ENCODE data around the gene POLD2.

The POLD2 gene

GRCh38 chr7:44124822-44125202, 1.5 kb upstream of the POLD2 start:
- Histone ChIP-seq H3K36me3 (peaks cover 24% of the 10 kb centered on the region), H3K9ac (no peak overlapping the region), H3K4me1 (peaks cover 87% of the 10 kb centered on the region), H3K27me3 (no peaks in the 10 kb centered on the region), H3K4me2 (peak overlapping the region; percentile 97; the same call in 1 of the 2 replicates), H4K20me1 (peaks cover 5% of the 10 kb centered on the region; the same call in 1 of the 2 replicates), H3K9me3 (no peaks in the 10 kb centered on the region), H3K4me3 (no peak overlapping the region), H3K27ac (no peak overlapping the region)
- TF ChIP-seq Cebpa-rat (IDR thresholded peaks at IDR 0.05) = no peak

GRCh38 chr7:44122529-44122928, 819 bp downstream of the POLD2 start:
- Histone ChIP-seq H3K27me3 (no peaks in the 10 kb centered on the region), H3K36me3 (peaks cover 45% of the 10 kb centered on the region), H3K9me3 (no peaks in the 10 kb centered on the region), H3K9ac (peak overlapping the region; percentile 83), H3K4me3 (peak overlapping the region; percentile 89), H3K4me2 (peak overlapping the region; percentile 97), H3K4me1 (peaks cover 73% of the 10 kb centered on the region), H3K27ac (peak overlapping the region; percentile 88), H4K20me1 (peaks cover 21% of the 10 kb centered on the region)
- no peak for TF ChIP-seq Cebpa-rat (IDR thresholded peaks at IDR 0.05)

- no peaks in the 10 kb centered on the region for H3K27me3 ChIP-seq
- H3K4me3 ChIP-seq = peak overlapping the region; percentile 89
- H3K9me3 ChIP-seq = no peaks in the 10 kb centered on the region
- H3K9ac ChIP-seq = peak overlapping the region; percentile 83
- TF ChIP-seq Cebpa-rat (IDR thresholded peaks at IDR 0.05) = no peak
- peaks cover 27% of the 10 kb centered on the region for H4K20me1 ChIP-seq
- peaks cover 66% of the 10 kb centered on the region for H3K4me1 ChIP-seq
- H3K27ac ChIP-seq = peak overlapping the region; percentile 88
- H3K4me2 ChIP-seq = peak overlapping the region; percentile 97
- H3K36me3 ChIP-seq = peaks cover 51% of the 10 kb centered on the region
These were observed 1.5 kb downstream of the POLD2 start for GRCh38 chr7:44121761-44122420.

- H3K4me1 ChIP-seq = peaks cover 56% of the 10 kb centered on the region
- H3K9ac ChIP-seq = peak overlapping the region; percentile 40; the same call in 1 of the 2 replicates
- no peaks in the 10 kb centered on the region for H3K27me3 ChIP-seq
- H3K27ac ChIP-seq = no peak overlapping the region
- peaks cover 66% of the 10 kb centered on the region for H3K36me3 ChIP-seq
- H3K4me2 ChIP-seq = 0 out of 2 replicates have a peak overlapping the region, but pooled peaks have one; percentile 97
- H3K4me3 ChIP-seq = no peak overlapping the region
- TF ChIP-seq Cebpa-rat (IDR thresholded peaks at IDR 0.05) = no peak
- peaks cover 42% of the 10 kb centered on the region for H4K20me1 ChIP-seq
- no peaks in the 10 kb centered on the region for H3K9me3 ChIP-seq
These were observed 3.0 kb downstream of the POLD2 start for GRCh38 chr7:44120395-44120794.

GRCh38 chr7:44119829-44120380, 3.4 kb downstream of the POLD2 start:
- Histone ChIP-seq H3K36me3 (peaks cover 71% of the 10 kb centered on the region), H3K27ac (no peak overlapping the region), H3K27me3 (no peaks in the 10 kb centered on the region), H3K9me3 (no peaks in the 10 kb centered on the region), H3K4me2 (0 out of 2 replicates have a peak overlapping the region, but pooled peaks have one; percentile 97), H3K4me1 (peaks cover 52% of the 10 kb centered on the region), H3K9ac (peak overlapping the region; percentile 40; the same call in 1 of the 2 replicates), H4K20me1 (peaks cover 47% of the 10 kb centered on the region), H3K4me3 (no peak overlapping the region)
- TF ChIP-seq Cebpa-rat (IDR thresholded peaks at IDR 0.05) = no peak

GRCh38 chr7:44117801-44118429, 5.4 kb downstream of the POLD2 start:
- Histone ChIP-seq H3K36me3 (peaks cover 90% of the 10 kb centered on the region), H3K27ac (no peak overlapping the region), H4K20me1 (peaks cover 66% of the 10 kb centered on the region), H3K4me2 (no peak overlapping the region), H3K9ac (no peak overlapping the region), H3K4me3 (no peak overlapping the region), H3K4me1 (peaks cover 40% of the 10 kb centered on the region), H3K9me3 (no peaks in the 10 kb centered on the region), H3K27me3 (no peaks in the 10 kb centered on the region)
- TF ChIP-seq Cebpa-rat (IDR thresholded peaks at IDR 0.05) = no peak

GRCh38 chr7:44116789-44117666, 6.3 kb downstream of the POLD2 start:
- no peak overlapping the region for H3K4me2 ChIP-seq
- H3K36me3 ChIP-seq = peaks cover 96% of the 10 kb centered on the region
- no peak overlapping the region for H3K27ac ChIP-seq
- H3K27me3 ChIP-seq = no peaks in the 10 kb centered on the region
- H4K20me1 ChIP-seq = peaks cover 75% of the 10 kb centered on the region
- H3K9ac ChIP-seq = no peak overlapping the region
- H3K9me3 ChIP-seq = no peaks in the 10 kb centered on the region
- TF ChIP-seq Cebpa-rat (IDR thresholded peaks at IDR 0.05) = no peak
- H3K4me3 ChIP-seq = no peak overlapping the region
- peaks cover 31% of the 10 kb centered on the region for H3K4me1 ChIP-seq

GRCh38 chr7:44116087-44116788, 7.1 kb downstream of the POLD2 start:
- Histone ChIP-seq H3K27ac (no peak overlapping the region), H4K20me1 (peaks cover 82% of the 10 kb centered on the region), H3K27me3 (no peaks in the 10 kb centered on the region), H3K4me3 (no peak overlapping the region), H3K9me3 (no peaks in the 10 kb centered on the region), H3K4me2 (no peak overlapping the region), H3K9ac (no peak overlapping the region), H3K4me1 (peaks cover 23% of the 10 kb centered on the region), H3K36me3 (peaks cover 96% of the 10 kb centered on the region)
- TF ChIP-seq Cebpa-rat (IDR thresholded peaks at IDR 0.05) = no peak
